ENCODE results near the gene DRD1.
"Not testable (repeated sequence)": the region's sequence is repeated elsewhere in the genome, so short reads cannot be mapped to it uniquely, and the experiment has no call there.

The DRD1 gene

DNA sequence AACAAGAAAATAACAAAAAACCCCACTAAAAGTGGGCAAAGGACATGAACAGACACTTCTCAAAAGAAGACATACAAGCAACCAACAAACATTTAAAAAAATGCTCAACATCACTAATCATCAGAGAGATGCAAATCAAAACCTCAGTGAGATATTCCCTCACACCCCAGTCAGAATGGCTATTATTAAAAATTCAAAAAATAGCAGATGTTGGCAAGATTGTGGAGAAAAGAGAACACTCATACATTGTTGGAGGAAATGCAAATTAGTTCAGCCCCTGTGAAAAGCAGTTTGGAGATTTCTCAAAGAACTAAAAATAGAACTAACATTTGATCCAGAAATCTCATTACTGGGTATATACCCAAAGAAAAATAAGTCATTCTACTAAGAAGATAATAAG lies 19.4 kb downstream of the DRD1 start:
- DNase-seq (ENCODE audit: low read depth, low spot score): not testable (repeated sequence)

DNA sequence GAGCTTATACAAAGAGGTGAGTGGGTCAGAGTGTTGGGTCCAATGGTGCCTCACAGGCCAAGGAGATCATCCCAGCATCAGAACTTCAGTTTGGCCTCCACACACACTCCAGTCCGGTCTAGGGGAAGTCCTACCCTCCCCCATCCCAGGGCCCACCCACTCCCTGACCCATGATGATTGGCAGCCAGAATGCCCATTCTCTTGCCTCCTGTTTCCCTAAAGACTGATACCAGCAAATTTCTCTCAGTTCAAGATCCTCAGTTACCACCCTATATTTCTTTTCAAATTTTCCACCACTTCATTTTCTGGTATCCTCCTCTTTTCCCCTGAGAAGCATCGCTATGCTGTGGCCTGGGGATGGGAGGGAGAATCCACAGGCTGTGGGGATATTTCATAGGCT lies 21.9 kb downstream of the DRD1 start:
- DNase-seq (ENCODE audit: low read depth, low spot score): no peak

DNA sequence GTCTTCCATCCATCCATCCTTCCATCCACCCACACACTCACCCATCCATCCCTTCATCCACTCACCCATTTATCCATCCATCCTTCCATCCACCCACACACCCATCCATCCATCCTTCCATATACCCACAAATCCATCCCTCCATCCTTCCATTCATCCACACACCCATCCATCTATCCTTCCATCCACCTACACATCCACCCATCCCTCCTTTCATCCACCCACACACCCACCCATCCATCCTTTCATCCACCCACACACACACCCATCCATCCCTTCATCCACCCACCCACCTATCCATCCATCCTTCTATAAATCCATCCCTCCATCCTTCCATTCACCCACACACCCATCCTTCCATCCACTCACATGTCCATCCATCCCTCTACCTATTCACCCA lies 23.6 kb downstream of the DRD1 start:
- no peak for DNase-seq (ENCODE audit: low read depth, low spot score)

DNA sequence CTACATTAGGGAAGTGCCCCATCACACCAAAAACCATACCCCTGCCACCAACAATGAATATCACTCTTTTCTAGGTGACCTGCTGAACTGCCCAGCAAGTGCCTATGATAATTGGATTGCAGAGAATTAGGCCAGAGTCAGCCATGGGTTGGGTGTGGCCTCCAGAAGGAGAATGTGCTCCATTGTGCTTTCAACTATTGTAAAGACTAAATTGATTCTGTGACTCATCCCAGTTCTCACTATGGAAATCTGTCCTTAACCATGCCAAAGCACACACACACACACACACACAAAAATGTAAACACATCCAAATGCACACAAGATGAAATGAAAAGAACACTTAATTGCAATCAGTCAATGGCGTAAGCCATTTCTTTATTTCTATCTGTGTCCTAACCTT lies 25.7 kb downstream of the DRD1 start:
- no peak for DNase-seq (ENCODE audit: low read depth, low spot score)

DNA sequence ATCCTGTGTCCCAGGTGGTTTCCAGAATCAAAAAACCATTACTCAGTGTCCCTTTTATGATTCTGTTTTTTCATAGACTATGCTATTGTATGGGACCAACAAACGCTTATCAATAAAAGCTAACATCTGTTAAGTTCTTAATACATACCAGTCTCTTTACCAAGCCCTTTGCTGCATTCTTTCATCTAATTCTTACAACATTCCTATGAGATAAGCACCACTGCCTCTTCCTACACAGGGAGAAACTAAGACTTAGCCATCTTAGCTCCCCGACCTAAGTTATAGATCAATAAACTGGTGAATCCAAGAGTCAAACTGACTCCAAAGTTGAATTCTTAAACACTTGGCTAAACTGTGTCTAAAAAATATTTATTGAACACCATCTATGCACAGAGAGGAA lies 26.6 kb downstream of the DRD1 start:
- no peak for DNase-seq (ENCODE audit: low read depth, low spot score)

DNA sequence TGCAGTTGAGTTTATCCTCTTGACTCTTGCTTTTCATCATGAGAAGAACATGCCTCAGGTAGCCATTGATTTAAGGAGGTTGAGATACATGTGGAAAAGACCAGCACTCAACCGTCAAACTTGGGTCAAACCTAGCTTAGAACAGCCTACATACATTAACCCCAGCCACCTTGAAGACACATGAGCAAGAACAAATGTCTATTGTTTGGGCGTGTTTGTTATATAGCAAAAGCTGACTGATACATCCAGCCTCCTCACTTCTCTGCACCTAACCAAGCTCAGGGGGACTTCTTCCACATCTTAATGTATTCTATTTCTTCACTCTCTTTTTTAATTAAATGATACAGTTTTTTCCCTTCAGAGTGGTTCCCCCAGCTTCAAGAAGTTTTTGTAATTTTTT lies 28.7 kb downstream of the DRD1 start:
- no peak for DNase-seq (ENCODE audit: low read depth, low spot score)

DNA sequence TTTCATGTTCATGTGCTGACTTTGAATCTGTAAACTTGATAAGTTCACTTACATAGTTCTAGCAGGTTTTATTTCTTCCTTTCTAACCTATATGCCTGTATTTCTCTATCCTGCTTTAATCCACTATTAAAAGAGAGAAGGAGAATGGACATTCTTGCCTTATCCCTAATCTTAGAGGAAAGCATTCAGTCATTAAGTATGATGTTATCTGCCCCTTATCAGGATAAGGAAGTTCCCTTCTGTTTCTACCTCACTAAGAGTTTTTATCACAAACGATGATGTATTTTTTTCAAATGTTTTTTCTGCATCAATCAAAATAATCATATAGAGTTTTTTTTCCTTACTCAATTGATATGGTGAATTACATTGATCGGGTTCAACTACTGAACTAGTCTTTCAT lies 33.1 kb downstream of the DRD1 start:
- DNase-seq (ENCODE audit: low read depth, low spot score): no peak

DNA sequence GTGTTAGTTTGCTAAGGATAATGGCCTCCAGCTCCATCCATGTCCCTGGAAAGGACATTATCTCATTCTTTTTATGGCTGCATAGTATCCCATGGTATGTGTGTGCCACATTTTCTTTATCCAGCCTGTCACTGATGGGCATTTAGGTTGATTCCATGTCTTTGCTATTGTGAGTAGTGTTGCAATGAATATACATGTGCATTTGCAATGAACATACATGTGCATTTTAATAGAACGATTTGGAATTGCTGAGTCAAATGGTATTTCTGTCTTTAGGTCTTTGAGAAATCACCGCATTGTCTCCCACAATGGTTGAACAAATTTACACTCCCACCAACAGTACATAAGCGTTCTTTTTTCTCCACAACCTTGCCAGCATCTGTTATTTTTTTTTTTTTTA lies 37.7 kb downstream of the DRD1 start:
- DNase-seq (ENCODE audit: low read depth, low spot score): no peak

DNA sequence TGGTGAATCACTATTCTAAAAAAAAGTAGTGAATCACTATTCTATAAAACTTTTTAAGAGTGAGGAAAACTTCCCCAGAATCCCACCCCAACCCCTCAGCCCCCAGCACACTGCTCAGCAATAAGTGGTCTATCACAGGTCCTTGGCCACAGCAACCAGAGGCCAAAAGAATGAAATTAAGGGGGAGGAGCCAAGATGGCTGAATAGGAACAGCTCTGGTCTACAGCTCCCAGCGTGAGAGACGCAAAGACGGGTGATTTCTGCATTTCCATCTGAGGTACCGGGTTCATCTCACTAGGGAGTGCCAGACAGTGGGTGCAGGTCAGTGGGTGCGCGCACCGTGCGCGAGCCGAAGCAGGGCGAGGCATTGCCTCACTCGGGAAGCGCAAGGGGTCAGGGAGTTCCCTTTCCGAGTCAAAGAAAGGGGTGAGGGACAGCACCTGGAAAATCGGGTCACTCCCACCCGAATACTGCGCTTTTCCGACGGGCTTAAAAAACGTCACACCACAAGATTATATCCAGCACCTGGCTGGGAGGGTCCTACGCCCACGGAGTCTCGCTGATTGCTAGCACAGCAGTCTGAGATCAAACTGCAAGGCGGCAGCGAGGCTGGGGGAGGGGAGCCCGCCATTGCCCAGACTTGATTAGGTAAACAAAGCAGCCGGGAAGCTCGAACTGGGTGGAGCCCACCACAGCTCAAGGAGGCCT lies 46.2 kb downstream of the DRD1 start:
- not testable (repeated sequence) for DNase-seq (ENCODE audit: low read depth, low spot score)

DNA sequence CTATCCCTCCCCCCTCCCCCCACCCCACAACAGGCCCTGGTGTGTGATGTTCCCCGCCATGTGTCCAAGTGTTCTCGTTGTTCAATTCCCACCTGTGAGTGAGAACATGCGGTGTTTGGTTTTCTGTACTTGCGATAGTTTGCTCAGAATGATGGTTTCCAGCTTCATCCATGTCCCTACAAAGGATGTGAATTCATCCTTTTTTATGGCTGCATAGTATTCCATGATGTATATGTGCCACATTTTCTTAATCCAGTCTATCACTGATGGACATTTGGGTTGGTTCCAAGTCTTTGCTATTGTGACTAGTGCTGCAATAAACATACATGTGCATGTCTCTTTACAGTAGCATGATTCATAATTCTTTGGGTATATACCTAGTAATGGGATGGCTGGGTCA lies 48.6 kb downstream of the DRD1 start:
- not testable (repeated sequence) for DNase-seq (ENCODE audit: low read depth, low spot score)

DNA sequence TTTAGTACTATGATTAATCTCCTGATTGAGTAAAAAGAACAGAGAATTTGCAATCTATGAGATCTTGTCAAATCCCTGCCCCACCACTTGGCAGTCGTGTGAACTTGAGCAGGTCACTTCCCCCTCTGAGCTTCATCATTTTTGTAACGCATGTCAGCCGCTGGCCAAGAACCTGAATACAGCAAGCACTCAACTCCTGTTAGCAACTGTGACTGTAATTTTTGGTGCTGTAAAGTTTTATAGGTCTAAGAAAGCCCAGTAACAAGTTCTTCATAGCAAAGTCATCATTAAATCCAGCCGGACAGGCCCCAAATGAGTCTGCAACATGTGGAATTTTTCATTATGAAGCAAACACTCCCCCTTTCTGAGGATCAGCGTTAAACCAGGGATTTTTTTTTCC lies 49.4 kb downstream of the DRD1 start:
- no peak for DNase-seq (ENCODE audit: low read depth, low spot score)

DNA sequence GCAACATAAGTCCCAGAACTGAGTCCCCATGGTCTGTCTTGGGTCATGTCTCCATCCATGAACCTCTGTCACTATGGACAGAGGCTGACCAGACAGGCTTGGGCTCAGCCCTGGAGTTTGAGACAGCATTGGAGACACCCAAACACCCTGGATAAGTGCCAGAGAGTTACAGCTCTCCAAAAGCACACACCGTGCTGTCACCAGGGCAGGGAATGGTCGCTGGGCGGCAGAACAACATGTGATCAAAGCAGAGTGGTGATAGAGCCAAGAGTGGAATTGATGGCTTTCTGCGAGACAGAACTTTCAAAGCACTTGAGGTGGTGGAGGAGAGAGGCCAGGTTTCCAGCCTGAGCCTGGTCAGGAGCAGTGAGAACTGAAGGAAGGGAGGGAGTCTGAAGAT lies 50.1 kb downstream of the DRD1 start:
- no peak for DNase-seq (ENCODE audit: low read depth, low spot score)

DNA sequence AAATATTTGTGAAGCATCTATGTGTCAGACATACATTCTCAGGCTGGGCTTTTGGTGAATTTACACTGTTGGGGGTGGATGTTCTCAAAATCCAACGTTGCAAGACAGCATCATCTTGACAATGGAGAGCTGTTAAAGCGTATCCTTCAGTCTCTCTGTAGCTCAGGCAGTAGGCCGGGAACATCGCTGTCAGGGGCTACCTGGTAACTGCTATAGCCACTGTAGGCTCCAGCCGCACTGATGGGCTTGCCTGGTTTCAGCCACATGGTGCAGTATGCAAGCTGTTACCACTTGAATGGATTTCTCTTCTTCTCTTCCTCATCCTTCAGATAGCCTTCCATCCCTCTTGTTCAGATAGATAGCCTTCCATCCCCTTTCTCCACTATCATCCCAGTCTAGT lies 51.7 kb downstream of the DRD1 start:
- DNase-seq (ENCODE audit: low read depth, low spot score): no peak

DNA sequence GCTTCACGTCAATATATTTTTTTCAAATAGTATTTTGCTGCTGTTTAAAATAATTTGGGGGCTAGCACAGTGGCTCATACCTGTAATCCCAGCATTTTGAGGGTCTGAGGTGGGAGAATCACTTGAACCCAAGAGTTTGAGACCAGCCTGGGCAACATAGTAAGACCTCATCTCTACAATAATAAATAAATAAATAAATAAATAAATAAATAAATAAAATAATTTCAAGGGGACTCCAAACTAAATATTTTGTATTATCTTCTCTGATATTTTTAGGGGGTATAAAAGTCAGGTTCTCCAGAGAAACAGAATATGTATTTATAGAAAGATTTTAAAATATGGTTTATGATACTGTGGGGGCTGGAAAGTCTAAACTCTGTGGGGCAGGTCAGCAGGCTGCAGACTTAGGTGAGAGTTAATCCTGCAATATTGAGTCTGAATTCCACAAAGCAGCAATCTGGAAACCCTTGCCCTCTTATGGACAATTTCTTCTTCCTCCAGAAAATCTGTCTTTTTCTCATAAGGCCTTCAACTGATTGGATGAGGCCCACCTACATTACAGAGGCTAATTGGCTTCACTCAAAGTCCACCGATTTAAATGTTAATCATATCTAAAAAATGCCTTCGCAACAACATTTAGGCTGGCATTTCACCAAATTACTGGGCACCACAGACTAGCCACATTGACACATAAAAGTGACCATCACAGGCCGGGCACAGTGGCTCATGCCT lies 53.5 kb downstream of the DRD1 start:
- no peak for DNase-seq (ENCODE audit: low read depth, low spot score)
